Adrenal gland (tissue), 12 donors: Measurements from ENCODE around the gene SPOP. TPM values are rescaled to one million over a fixed set of nuclear protein-coding genes. Genes with fewer than 3 reads are reported as not detected.

Experiments used
- DNase-seq, 7 donors: peaks; one replicate each; pipeline ENCODE4 v3.0.0-alpha.2; 2019 to 2020
- H3K27ac ChIP-seq, 5 donors: fragments of 200-600 bp; sonication (generic) in 4 of 5; 1 replicate in 3 of 5; 2 replicates in 2 of 5; pipeline versions ENCODE4 v1.5.1 to v1.8.0; 2016 to 2020; ENCODE audit warnings: mild to moderate bottlenecking in 1 of 5
- H3K27me3 ChIP-seq: fragments of 200-600 bp; 2 replicates; pipeline ENCODE4 v1.8.0; 2021
- H3K36me3 ChIP-seq, 2 donors: fragments of 200-600 bp; replicated peaks in 1 of 2; 1 replicate in 1 of 2; 2 replicates in 1 of 2; pipeline versions ENCODE4 v1.5.1 to v1.8.0; 2018 to 2022
- H3K4me1 ChIP-seq, 2 donors: fragments of 200-600 bp; replicated peaks in 1 of 2; 1 replicate in 1 of 2; 2 replicates in 1 of 2; pipeline versions ENCODE4 v1.5.1 to v1.8.0; 2018 to 2021
- H3K4me3 ChIP-seq, 4 donors: fragments of 200-600 bp; sonication (generic) in 3 of 4; one replicate each; pipeline ENCODE4 v1.5.1; 2016 to 2018
- H3K9me3 ChIP-seq, 3 donors: fragments of 200-600 bp; sonication (generic) in 1 of 3; replicated peaks in 1 of 3; 1 replicate in 2 of 3; 2 replicates in 1 of 3; pipeline versions ENCODE4 v1.5.1 to v1.8.0; 2016 to 2021
- POLR2A ChIP-seq, 2 donors: fragments of 450-650 bp; IDR thresholded peaks; one replicate each; pipeline ENCODE4 v1.6.1; 2017; ENCODE audit warnings: antibody characterized with exemption in 2 of 2, mild to moderate bottlenecking in 2 of 2, moderate library complexity in 1 of 2
- WGBS, 4 donors: extraction: QIAGEN DNeasy Blood & Tissue Kit in 2 of 4; methylation state at CpG; one replicate each; pipeline versions ENCODE4 v1.1.5 to v1.1.7; 2013 to 2017; 5-methylcytosine and 5-hydroxymethylcytosine counted together
- intact Hi-C, 2 donors: fragments of 100-400 bp; cut with DNase I; formaldehyde crosslinking; loops; one replicate each; pipeline versions ENCODE4 v1.14.1 to v1.15.0; 2022 to 2023
- polyA plus RNA-seq, 3 donors: library from polyadenylated mRNA; stranded (reverse); fragments of 200-250 nt in 2 of 3; fragments of 350-450 nt in 1 of 3; fragmentation: Illumina TruSeq in 1 of 3; extraction: RNeasy Lipid Tissue Mini Kit (QIAGEN cat#74804) in 1 of 3; gene quantifications; one replicate each; pipeline ENCODE4 v1.2.3, GENCODE V29; 2013 to 2014
- total RNA-seq, 9 donors: library from RNA; depleted of rRNA in 4 of 9; stranded (reverse); fragments of >200 nt in 4 of 9; fragments of 120-200 nt in 1 of 9; fragmentation: NEBNext Ultra II Directional in 1 of 9; extraction: Animal tissue kit (Norgen Biotek cat#: 25700) in 1 of 9; gene quantifications; one replicate each; pipeline versions ENCODE4 v1.1.0 to v1.2.4, GENCODE V29; 2013 to 2023
- TF ChIP-seq, protein P1 (sequence below), 6 experiments: fragments of 450-650 bp in 4 of 6; fragments of 200-600 bp in 2 of 6; sonication (generic) in 1 of 6; IDR thresholded peaks; 1 replicate in 5 of 6; 2 replicates in 1 of 6; pipeline versions ENCODE4 v1.5.1 to v1.8.0; 2016 to 2021; ENCODE audit warnings: antibody characterized with exemption in 6 of 6, mild to moderate bottlenecking in 2 of 6, moderate library complexity in 1 of 6
- donor health status: healthy with polysubstance abuse.
- donor health status: Bipolar disorder and iron deficiency.
- donor health status: DM: yes; HTN: yes; CAD: no.
- donor health status: DM: no; HTN: no; CAD: no.
- donor health status: DM: no; HTN: no; CAD: no.
- donor health status: DM: yes; HTN: yes; CAD: no.

SPOP gene
- total and polyA plus RNA-seq, 12 donors, result 22.4 to 86.4 (median 57.6) TPM

GRCh38 chr17:49582789-49583188 is 95.1 kb downstream of the SPOP start:
- 37 to 55% (median 40%) methylated on average over 6 to 8 of the region's 8 CpGs for WGBS, 4 donors

DNA sequence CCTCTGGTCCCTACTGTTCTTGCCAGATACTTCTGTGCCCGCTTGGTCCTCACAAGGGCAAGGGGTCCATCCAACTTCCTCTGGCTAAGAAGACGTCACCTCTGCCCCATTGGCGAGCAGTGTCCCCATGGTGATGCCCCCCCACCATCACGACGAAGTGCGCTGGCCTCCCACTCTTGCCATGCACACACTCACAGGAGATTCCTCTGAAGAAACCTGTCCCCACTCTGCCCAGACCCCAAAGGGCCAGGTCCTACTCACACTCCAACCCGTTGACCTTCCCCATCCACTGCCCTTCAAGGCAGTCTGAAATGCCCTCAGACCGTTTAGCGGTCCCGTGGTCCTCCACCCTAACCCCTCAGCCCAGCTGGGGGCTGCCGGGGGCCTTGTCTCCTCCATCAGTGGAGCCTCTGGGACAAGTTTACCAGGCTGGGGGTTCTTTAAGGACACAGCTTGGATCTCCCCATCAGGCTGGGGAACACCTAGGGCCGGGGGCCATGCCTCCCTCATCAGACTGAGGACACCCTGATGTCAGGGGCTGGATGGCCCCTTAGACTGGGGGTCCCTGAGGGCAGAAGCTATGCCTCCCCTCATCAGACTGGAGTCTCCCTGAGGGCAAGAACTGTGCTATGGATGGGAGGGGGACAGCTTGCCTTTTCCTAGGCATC is 95.7 kb downstream of the SPOP start:
- no peak for TF ChIP-seq POLR2A (IDR thresholded peaks at IDR 0.05)
- TF ChIP-seq, protein P1, sequence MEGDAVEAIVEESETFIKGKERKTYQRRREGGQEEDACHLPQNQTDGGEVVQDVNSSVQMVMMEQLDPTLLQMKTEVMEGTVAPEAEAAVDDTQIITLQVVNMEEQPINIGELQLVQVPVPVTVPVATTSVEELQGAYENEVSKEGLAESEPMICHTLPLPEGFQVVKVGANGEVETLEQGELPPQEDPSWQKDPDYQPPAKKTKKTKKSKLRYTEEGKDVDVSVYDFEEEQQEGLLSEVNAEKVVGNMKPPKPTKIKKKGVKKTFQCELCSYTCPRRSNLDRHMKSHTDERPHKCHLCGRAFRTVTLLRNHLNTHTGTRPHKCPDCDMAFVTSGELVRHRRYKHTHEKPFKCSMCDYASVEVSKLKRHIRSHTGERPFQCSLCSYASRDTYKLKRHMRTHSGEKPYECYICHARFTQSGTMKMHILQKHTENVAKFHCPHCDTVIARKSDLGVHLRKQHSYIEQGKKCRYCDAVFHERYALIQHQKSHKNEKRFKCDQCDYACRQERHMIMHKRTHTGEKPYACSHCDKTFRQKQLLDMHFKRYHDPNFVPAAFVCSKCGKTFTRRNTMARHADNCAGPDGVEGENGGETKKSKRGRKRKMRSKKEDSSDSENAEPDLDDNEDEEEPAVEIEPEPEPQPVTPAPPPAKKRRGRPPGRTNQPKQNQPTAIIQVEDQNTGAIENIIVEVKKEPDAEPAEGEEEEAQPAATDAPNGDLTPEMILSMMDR (IDR thresholded peaks at IDR 0.05), result no peak
- 88 to 95% (median 92%) methylated on average over 9 to 12 of the region's 12 CpGs for WGBS, 4 donors

More at GRCh38 chr17:49582789-49583188, 95.1 kb downstream of the SPOP start:
- intact Hi-C loops, result no loop called here
- Histone ChIP-seq H3K27ac (no peak overlapping the region), H3K36me3 (no peaks in the 10 kb centered on the region), H3K27me3 (no peaks in the 10 kb centered on the region), H3K4me3 (no peak overlapping the region), H3K9me3 (no peaks in the 10 kb centered on the region), H3K4me1 (no peaks in the 10 kb centered on the region)
- peak; percentile 57 to 82 (median 69) for DNase-seq
- TF ChIP-seq, protein P1 (IDR thresholded peaks at IDR 0.05), result no peak
- no peak for TF ChIP-seq POLR2A (IDR thresholded peaks at IDR 0.05)

DNA sequence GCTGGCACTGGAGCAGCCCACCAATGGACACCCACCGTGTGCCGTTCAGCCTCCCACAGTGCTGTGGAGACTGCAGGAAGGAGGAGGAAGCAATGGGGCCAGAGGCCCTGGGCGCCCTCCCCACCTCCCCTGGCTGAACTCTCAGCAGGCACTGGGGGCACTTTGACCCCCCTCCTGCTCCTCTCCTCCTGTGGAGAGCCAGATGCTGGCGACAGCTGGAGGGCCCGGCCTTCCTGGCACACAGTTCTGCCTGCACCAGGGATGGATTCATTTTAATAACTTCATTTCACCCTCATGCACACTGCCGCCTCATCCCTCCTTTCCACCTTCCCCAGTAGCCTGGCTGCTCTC is 96.3 kb downstream of the SPOP start:
- Histone ChIP-seq H3K27me3 (no peaks in the 10 kb centered on the region), H3K27ac (no peak overlapping the region), H3K4me1 (no peaks in the 10 kb centered on the region), H3K9me3 (no peaks in the 10 kb centered on the region), H3K4me3 (no peak overlapping the region), H3K36me3 (no peaks in the 10 kb centered on the region)
- intact Hi-C loops, result no loop called here
- WGBS, 4 donors, result 76 to 84% (median 78%) methylated on average over 4 to 6 of the region's 6 CpGs
- DNase-seq, result no peak
- TF ChIP-seq, protein P1 (IDR thresholded peaks at IDR 0.05), result no peak
- no peak for TF ChIP-seq POLR2A (IDR thresholded peaks at IDR 0.05)

More for the DNA sequence above, 95.7 kb downstream of the SPOP start:
- DNase-seq, result peak in 1 of 7 donors; percentile 43
- H3K27me3 ChIP-seq, result no peaks in the 10 kb centered on the region
- H3K9me3 ChIP-seq, result no peaks in the 10 kb centered on the region
- H3K4me3 ChIP-seq, result no peak overlapping the region
- intact Hi-C loops, result no loop called here
- no peaks in the 10 kb centered on the region for H3K36me3 ChIP-seq
- no peaks in the 10 kb centered on the region for H3K4me1 ChIP-seq
- no peak overlapping the region for H3K27ac ChIP-seq

GRCh38 chr17:49580981-49581647 is 96.8 kb downstream of the SPOP start:
- Histone ChIP-seq H3K4me1 (peaks cover 0 to 4% of the 10 kb centered on the region in 2 donors), H3K27me3 (peaks cover 3% of the 10 kb centered on the region), H3K27ac (no peak overlapping the region), H3K36me3 (no peaks in the 10 kb centered on the region), H3K4me3 (no peak overlapping the region), H3K9me3 (no peaks in the 10 kb centered on the region)
- 81 to 92% (median 84%) methylated on average over 9 to 12 of the region's 12 CpGs for WGBS, 4 donors
- intact Hi-C loops, result no loop called here
- TF ChIP-seq POLR2A (IDR thresholded peaks at IDR 0.05), result no peak
- TF ChIP-seq, protein P1 (IDR thresholded peaks at IDR 0.05), result no peak
- DNase-seq, result no peak
